NCI-H1417 (cell line): ENCODE data around the gene ITGA8.
"Not testable (repeated sequence)": the region's sequence is repeated elsewhere in the genome, so short reads cannot be mapped to it uniquely, and the experiment has no call there.

Experiments
- DNase-seq, 3 experiments: peaks; one replicate each; lab custom pipeline; 2025; lab: John Stamatoyannopoulos, UW

The ITGA8 gene

GRCh38 chr10:15719899-15720634, at the start of gene ITGA8:
Gene ITGA8, minus strand, starts transcription at chr10:15719922. Its CDS starts 151 bp downstream, at chr10:15719771.
- DNase-seq, result no peak

DNA sequence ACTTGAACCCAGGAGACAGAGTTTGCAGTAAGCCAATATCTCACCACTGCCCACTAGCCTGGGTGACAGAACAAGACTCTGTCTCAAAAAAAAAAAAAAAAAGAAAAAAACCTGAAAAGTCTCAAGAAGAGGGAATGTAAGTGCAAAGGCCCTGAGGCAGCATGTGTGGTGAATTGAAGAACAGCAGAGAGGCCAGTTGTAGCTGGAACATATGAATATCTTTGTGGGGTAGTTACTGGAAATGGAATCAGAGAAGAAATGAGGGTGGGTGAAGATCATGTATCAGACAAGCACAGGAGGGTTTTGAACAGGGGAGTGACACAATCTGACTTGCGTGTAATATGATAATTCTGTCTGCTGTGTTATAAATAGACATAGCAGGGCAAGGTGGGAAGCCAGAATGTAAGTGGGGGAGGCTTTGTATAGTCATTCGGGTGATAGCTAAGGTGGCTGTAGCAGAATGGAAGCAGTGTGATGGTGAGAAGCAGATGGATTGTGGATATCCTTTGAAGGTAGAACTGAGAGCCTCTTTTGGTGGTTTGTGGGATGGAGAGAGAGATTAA, 45.3 kb upstream of the ITGA8 start:
- DNase-seq, result no peak

GRCh38 chr10:15763006-15763405, 43.3 kb upstream of the ITGA8 start:
- DNase-seq, result no peak

GRCh38 chr10:15762239-15762638, 42.5 kb upstream of the ITGA8 start:
- DNase-seq, result not testable (repeated sequence)

DNA sequence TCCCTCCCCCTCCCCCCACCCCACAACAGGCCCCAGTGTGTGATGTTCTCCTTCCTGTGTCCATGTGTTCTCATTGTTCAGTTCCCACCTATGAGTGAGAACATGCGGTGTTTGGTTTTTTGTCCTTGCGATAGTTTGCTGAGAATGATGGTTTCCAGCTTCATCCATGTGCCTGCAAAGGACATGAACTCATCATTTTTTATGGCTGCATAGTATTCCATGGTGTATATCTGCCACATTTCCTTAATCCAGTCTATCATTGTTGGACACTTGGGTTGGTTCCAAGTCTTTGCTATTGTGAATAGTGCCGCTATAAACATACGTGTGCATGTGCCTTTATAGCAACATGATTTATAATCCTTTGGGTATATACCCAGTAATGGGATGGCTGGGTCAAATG, 41.5 kb upstream of the ITGA8 start:
- DNase-seq, result not testable (repeated sequence)

DNA sequence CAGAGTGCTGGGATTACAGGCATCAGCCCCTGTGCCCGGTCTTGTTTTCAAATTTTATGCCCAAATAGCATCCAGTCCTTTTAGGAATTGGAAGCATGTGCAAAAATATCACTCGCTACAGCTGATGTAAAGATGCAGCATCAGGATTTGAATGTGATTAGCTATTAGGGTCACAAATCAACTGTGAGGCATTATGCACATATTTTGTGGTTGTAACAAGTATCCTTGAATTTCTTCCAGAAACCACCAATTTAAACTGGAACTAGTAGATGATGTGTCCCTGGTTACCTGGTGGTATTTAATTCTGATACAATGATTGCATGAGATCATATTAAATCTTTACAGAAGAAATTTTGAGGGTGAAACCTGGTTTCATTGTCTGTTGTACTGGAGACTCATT, 41.0 kb upstream of the ITGA8 start:
- DNase-seq, result no peak

DNA sequence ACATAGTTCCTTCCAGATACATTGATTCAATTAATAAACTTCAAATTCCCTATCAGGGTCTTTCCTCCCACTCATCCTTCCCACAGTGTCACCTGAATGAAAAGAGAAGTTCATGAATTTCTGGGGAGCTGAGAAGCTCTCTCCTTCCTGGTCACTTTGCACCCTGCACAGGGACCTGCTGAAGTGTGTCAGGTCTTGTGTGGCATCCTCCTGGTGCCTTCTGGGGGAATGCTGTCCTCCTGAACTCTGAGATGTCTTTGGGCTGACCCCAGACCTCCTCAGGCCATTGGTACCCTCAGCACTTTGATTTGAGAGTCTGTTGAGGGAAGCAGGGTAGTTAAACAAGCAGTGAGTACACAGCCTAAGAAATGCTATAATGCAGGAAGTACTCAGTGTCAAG, 39.5 kb upstream of the ITGA8 start:
- DNase-seq, result no peak

DNA sequence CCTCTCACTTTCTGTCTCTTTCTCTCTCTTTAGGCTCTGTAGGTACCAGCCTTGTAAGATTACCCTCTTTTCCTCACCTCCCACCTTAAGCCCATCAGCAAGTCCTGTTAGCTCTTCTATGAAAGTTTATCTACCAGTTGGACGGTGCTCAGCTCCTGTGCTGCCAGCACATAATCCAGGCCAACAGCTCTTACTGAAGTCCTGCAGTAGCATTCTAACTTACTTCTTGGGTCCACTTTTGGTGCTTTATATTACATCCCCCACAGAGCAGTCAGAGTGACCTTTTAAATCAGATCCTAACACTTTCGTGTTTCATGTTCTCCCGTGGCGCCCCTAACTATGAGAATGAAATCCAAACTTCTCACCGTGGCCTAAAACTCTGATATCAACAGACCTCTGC, 38.9 kb upstream of the ITGA8 start:
- DNase-seq, result no peak

DNA sequence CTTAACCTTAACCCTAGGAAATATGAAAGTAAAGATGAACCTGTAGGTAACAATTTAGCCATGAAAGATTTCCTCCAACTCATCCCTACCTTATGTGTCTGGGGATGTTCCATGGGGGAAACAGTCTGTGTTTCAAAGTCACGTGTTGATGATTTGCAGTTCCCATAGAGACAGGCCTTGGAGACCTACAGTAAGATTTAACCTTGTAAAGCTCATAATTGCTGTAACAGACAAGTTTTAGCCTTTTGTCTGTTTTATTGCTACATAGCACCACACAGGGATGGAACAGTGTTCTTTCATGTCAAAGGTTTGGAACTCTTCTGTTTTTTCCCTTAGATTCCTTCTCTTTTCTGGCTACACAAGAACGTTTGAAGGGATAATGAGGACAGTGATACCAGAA, 35.2 kb upstream of the ITGA8 start:
- no peak for DNase-seq

- DNase-seq, result no peak
Observed at GRCh38 chr10:15751046-15751445, 31.3 kb upstream of the ITGA8 start.

GRCh38 chr10:15748126-15748525, 28.4 kb upstream of the ITGA8 start:
- DNase-seq, result no peak

- no peak for DNase-seq
Observed at GRCh38 chr10:15747632-15748031, 27.9 kb upstream of the ITGA8 start.

DNA sequence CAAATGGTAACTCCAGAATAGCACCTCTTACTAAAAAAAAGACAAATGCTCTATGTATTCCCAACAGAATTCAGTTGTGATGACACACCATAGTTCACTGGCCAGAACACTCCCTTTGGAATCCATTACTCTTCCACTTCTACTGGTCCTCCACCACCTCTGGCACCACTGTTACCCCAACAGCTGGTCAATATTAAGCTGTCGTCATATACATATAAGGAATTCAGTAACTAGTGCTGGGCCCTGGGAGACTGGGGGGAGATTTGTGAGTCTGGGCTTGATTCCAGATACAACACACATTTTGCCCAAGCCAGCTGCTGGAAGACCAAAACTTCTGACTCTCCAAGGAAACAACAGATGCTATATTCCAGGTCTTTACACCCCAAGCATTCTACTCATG, 26.0 kb upstream of the ITGA8 start:
- no peak for DNase-seq

GRCh38 chr10:15744217-15744865, 24.6 kb upstream of the ITGA8 start:
- DNase-seq, result peak; percentile 14 to 43 (median 40)

- no peak for DNase-seq
Observed at GRCh38 chr10:15743443-15743842, 23.7 kb upstream of the ITGA8 start.

DNA sequence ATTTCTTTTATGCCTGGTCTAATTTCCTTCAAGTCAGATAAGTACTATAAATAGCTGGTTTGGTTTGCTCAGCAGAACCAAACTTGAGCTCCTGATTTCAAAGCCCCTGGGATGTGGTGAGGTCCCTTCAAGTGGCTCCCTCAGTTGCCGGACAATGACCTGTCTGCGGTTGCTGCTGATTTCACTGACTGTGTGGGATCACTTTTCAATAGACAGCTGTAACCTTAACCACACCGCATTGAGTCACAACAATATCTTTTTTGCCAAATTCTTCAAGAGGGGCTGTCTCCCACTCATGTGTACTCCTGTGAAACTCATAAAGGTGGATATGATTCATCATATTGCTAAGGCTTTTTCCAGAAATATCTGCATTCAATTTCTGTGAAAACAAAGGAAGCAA, 23.1 kb upstream of the ITGA8 start:
- DNase-seq, result no peak

GRCh38 chr10:15742102-15742501, 22.4 kb upstream of the ITGA8 start:
- DNase-seq, result no peak

DNA sequence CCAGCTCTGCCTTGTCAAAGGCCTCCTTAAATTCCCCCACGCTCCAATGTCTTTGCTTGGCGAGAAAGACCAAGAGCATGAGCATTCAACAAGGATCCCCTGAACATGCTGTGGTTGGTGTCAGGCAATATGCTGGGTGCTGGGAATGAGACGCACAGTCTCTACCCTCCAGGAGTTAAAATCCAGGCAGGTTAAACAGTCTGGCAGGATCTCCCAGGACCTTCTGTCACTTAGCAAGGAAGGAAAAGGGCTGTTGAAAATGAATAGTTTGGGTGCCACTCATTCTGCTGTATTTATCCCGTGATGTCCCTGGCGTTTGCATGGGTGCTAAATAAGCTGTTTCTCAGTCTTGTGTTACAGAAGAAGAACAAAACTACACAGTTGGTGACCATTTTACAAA, 21.9 kb upstream of the ITGA8 start:
- no peak for DNase-seq

DNA sequence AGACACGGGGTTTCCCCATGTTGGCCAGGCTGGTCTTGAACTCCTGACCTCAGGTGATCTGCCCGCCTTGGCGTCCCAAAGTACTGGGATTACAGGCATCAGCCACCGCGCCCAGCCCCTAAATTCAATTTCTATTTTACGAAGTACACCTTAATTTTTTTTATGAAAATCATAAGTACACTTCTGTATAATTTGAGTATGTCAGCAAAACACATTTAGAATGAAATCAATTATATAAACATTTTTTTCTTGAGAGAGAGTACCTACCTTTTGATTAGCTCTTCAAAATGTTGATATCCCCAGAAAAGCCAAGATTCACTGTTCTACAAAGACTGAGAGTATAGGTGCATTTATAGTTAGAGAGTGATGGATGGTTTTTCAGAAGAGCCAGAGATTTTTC, 20.5 kb upstream of the ITGA8 start:
- no peak for DNase-seq

GRCh38 chr10:15739254-15739970, 19.7 kb upstream of the ITGA8 start:
- no peak for DNase-seq

DNA sequence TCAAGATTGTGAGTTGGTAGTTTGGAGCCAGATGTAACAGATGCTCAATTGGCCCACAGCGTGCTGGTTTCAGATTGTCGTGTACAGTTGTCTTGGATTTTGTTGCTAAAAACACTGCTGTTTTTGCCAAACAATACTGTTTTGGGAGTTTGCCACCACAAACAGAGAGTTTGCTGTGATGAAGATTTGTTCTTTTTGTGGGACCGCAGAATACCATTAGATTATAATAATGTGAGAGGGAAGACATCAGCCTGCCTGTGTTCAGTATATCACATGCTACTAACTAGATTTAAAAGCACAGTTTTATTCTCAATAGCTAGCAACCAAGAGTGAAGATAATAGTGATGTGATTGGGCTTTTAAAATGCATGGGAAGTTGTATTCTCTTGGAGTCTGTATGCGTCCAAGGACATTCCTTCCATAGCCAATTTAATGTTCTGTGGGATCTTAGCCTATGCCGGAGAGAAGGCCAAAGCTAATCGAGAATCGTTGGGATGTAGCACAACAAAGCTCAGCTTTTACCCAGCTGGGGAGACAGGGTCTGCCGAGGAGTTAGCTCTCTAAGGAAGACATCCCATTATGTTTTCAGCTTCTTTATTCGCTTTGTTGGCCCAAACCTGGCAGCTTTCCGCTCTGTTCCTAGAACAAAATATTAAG, 18.7 kb upstream of the ITGA8 start:
- no peak for DNase-seq

- DNase-seq, result no peak
Observed at GRCh38 chr10:15737656-15738055, 17.9 kb upstream of the ITGA8 start.
